Stimulated activated CD4-positive, alpha-beta T cell treated with anti-CD3 and anti-CD28 coated beads, Interleukin-4, amount 100 ng/mL, for 1 hour (primary cell): ENCODE data around the gene BMPR1B.
A peak's percentile ranks its signal among the peaks of the same experiment; 100 is the strongest.

Source experiments
- DNase-seq: peaks from one replicate; pipeline ENCODE4 v3.0.0-alpha.2; 2020

BMPR1B gene

DNA sequence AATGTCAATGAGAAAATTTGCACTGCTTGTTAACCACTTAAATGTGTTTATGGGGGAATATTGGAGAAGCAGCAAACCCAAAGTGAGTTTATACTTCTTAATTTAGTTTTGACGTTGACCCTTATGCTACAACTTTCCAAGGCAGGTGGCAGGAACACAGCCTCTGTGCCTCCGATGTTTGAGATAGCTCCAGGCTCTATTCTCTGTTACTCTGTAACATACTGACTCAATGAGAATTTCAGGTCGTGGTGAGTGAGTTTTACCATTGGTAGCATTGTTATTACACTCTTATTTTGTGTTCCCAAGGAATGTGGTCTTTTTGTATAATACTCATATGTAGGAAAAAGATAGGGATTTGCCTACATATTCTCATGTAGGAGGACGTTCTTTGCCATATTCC lies 210.7 kb downstream of the BMPR1B start:
- no peak for DNase-seq

GRCh38 chr4:94970650-94971049 lies 212.9 kb downstream of the BMPR1B start:
- DNase-seq: no peak

GRCh38 chr4:94974773-94975172 lies 217.0 kb downstream of the BMPR1B start:
- no peak for DNase-seq

DNA sequence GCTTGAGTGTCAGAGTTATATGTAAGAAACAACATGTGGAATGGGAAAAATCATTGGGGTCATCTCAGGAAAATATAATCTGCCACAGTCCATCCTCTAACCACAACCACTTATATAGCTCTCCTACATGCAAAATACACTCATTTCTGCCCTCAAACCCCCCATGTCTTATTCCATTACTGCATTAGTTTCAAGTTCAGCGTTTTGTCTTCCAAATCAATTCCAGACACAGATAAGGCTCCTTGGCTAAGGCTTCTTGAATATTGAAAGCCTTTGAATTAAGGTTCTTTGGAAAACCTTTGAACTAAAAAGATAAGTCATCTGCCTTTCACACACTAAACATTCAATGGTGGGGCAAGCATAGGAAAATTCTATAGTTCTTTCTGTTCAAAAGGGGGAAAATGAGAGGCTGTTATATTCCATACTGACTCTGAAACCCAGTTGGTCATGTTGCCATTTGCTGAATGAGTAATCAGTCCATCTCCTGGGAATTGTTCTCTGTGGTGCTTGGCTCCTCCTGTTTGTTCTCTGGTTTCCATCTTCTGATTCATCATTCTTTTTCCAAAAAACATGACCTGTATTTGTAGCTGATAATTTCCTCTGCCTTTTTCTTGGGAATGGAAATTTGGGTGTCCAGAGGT lies 218.7 kb downstream of the BMPR1B start:
- DNase-seq: no peak

GRCh38 chr4:94978904-94979303 lies 221.1 kb downstream of the BMPR1B start:
- DNase-seq: peak; percentile 3

GRCh38 chr4:94979621-94980020 lies 221.9 kb downstream of the BMPR1B start:
- DNase-seq: no peak

- DNase-seq: no peak
Measured at GRCh38 chr4:94995684-94996394, 238.1 kb downstream of the BMPR1B start.

DNA sequence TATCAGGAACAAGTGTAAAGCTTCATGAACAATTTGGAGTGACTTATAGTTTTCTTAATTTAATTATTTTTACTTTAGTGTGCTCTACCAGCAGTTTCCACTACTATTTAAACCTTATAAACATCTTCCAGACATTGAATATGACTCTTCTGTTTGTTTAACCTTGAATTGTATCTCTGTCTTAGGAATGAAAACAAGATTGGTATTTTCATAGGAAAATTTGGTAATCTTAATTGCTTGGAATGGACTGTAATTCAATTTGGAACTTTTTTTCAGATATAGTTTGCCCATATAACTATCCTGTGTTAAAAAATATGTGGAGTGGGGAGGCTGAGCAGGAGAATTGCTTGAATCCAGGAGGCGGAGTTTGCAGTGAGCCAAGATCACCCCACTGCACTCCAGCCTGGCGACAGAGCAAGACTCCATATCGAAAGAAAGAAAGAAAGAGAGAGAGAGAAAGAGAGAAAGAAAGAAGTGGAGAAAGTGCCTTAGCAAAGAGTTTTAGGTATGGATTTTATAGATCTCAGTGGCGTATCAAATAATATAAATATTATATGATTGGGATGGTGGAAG lies 242.4 kb downstream of the BMPR1B start:
- no peak for DNase-seq

DNA sequence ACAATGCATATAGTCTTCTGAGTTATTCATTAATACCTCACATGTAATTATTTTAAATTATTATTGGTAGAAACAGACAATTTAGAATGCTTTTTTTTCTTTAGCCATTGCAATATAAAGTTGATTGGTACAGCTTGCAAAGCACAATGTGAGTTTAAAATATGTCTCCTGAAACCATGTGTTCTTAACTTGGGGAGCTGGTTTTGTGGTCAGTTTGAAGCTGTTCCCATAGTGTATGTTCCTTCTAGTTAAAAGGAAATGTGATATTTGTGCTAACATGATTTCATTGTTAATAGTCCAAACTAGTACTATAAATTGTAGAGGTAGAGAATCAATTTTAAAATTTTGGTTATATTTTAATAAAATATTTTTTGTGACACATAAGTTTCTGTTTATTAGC lies 247.2 kb downstream of the BMPR1B start:
- no peak for DNase-seq

GRCh38 chr4:95007998-95008397 lies 250.2 kb downstream of the BMPR1B start:
- DNase-seq: no peak

DNA sequence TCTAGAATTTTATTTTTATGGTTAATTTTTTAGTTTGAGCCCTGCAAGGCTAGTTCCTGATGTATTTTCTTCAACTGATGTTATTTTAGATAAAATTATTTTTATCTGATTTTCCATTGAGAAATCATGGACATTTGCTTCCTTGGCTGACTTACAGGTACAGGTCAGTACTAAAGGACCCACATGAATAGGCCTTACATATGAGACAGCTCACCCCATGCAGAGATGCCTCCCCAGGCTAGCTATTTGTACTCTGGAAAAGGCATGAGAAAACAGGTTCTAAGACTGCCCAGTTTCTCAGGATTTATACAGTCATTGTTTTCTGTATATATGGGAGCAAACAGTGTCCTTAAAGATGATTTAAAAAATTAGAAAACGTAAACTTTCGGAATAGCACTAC lies 255.5 kb downstream of the BMPR1B start:
- DNase-seq: no peak

DNA sequence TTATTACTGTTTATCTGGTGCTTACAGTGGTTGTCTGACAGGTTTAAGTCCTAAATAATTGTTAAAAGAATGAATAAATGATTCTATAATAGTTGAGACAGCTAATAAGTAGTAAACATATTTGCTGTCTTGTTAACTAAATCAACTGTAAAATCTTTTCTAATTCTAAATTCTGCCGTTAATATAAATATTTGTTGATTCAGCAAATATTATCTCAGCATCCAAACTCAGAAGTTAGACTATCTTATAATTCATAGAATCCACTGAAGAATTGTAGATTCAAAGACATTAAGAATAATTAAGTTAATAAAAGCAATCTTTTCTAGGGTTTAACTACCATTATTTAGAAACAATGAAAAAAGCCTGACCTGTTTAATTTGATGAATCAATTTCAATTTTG lies 256.3 kb downstream of the BMPR1B start:
- DNase-seq: no peak

DNA sequence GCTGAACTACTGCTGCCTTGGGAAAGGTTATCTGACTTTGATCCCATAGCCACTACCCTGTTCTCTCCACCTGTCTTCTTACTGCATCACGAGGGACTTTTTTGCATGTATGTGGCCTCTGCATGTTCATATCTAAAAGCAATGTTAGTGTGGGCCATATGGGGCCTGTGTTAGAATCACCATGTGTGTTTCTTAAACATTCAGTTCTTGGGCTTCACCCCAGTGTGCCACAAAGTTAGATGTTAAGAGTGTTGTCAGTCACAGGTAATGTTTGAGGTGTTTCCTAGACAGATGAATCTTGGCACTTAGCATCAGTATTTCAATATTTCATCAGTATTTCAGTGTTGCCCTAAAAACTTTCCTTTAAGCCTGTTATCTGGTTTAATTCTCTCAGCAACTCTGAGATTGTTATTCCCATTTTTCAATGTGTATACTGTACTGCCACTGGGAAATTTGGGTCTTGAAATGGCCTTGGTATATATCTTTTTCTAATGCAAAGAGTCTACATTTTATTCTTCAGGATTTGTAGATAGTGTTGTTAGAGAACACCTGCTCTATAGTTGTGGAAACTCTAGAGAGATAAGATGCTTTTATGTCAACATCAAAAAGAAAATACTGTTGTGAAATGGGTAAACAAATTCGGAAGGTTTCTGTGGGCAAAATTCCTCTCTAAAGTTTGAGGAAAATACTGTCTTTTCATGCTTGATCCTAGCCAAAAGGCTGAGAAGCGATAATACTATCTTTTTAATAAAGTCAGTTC lies 259.7 kb downstream of the BMPR1B start:
- no peak for DNase-seq

DNA sequence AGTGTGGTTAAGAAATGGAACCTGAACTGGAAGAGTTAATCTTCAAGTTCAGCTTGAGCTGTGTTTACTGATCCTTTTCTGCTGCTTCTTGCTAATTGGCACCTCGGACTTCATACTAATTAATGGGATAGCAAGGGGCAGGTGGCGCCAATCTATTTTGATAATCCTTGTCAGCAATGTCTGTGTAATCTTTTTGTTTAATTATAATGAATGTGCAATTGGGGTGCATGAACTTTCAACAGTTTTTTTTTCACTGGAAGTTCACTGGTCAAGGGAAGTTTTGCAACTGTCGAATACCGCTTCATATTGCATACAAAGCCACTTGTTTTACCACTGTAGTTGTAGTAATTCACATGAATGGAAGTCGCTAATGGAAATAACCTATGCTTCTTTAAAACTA lies 261.0 kb downstream of the BMPR1B start:
- DNase-seq: no peak

- DNase-seq: no peak
Measured at GRCh38 chr4:95020521-95020920, 262.8 kb downstream of the BMPR1B start.

GRCh38 chr4:95021099-95021498 lies 263.3 kb downstream of the BMPR1B start:
- DNase-seq: no peak

DNA sequence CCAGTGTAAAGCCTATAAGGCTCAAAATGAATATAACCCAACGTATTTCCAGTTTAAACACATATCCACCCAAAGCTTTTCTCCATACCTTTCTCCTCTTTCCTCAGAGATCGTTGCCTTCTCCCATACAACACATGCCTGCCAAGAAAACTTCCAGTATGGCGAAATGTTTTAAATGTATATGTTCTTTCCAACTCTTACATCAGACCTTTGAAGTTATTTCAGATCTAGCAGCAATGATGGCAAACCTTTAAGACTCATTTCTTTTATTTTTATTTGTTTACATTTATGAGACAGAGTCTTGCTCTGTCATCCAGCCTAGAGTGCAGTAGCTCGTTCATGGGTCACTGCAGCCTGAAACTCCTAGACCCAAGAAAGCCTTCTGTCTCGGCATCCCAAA lies 265.4 kb downstream of the BMPR1B start:
- DNase-seq: no peak

- DNase-seq: no peak
Measured at GRCh38 chr4:95027905-95028618, 270.3 kb downstream of the BMPR1B start.

DNA sequence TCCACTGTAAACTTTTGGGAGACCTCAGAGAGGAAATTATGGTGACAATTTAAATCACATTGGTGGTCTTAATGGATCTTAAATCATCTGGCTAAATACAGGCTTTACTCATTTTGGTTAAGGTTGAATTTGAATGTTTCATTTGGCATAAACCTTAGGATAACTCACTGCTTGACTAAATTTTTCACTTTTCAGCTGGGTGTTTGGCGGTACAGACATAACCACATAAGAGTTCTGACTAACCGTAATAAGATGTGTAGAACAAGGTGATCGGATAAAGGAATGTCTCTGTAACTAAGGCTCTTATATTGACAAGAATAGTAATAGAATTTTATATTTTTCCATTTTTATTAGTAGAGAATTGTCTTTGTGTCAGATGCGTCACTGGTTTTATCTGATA lies 281.0 kb downstream of the BMPR1B start:
- DNase-seq: no peak

- no peak for DNase-seq
Measured at GRCh38 chr4:95044324-95044837, 286.6 kb downstream of the BMPR1B start.

DNA sequence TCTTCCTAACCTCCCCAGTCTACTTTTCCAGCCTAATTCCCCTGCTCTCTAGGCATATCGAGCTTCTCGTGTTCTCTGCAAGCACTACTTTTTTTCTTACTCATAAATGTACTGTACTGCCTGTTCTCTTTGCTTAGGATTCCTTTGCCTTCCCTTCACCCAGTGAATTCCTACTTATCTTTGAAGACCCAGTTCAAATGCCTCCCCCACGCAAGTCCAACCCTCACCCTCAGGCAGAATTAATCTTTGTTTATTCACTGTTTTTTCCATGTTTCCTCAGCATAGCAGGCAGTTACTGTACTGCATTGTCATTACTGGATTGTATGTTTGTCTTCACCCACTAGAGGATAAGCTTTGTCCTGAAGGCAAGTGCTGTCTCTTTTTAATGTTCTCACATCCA lies 287.7 kb downstream of the BMPR1B start:
- DNase-seq: no peak

- no peak for DNase-seq
Measured at GRCh38 chr4:95048296-95048695, 290.5 kb downstream of the BMPR1B start.
